A549 treated with AZD9567 at 1 μM for 4 hours (cell line): ENCODE results near the gene INCA1. TPM values are rescaled to one million over a fixed set of nuclear protein-coding genes. Genes with fewer than 3 reads are reported as not detected.

Source experiments
- total RNA-seq: library from RNA; stranded (reverse); fragments of 200-300 nt; extraction: Qiagen RNA extraction; gene quantifications from 5 replicates; pipeline ENCODE4 v1.2.3, GENCODE V29; 2022; ENCODE audit not compliant: insufficient read depth

The INCA1 gene, protein sequence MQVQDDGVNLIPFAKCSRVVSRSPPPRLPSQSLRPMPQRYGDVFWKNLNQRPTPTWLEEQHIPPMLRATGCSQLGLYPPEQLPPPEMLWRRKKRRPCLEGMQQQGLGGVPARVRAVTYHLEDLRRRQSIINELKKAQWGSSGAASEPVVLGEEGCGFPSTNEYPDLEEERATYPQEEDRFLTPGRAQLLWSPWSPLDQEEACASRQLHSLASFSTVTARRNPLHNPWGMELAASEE
- 1.5 to 2.0 TPM (median 1.8 TPM) in 4 of 5 replicates, not detected in the other for total RNA-seq

GRCh38 chr17:4997302-4998026 is at the start of gene INCA1, which contains the start of gene KIF1C:
Gene INCA1, minus strand, starts transcription at chr17:4997522. Its CDS starts 3,085 bp downstream, at chr17:4994437.
Gene KIF1C, plus strand, starts transcription at chr17:4997950. Its CDS starts 2,297 bp downstream, at chr17:5000247.

GRCh38 chr17:5035315-5035714 is 38.0 kb upstream of the INCA1 start, which contains the start of gene SLC52A1:
Gene SLC52A1, minus strand, starts transcription at chr17:5035426. Its CDS starts 820 bp downstream, at chr17:5034606.

GRCh38 chr17:4986951-4987766 is 10.2 kb downstream of the INCA1 start, which contains the start of gene CAMTA2:
Gene CAMTA2, minus strand, starts transcription at chr17:4987675. Its CDS starts 1,453 bp downstream, at chr17:4986222.

GRCh38 chr17:4967539-4968485 is 29.5 kb downstream of the INCA1 start, which contains the start of gene SPAG7:
Gene SPAG7, minus strand, starts transcription at chr17:4967817. Its CDS starts 13 bp downstream, at chr17:4967804.

DNA sequence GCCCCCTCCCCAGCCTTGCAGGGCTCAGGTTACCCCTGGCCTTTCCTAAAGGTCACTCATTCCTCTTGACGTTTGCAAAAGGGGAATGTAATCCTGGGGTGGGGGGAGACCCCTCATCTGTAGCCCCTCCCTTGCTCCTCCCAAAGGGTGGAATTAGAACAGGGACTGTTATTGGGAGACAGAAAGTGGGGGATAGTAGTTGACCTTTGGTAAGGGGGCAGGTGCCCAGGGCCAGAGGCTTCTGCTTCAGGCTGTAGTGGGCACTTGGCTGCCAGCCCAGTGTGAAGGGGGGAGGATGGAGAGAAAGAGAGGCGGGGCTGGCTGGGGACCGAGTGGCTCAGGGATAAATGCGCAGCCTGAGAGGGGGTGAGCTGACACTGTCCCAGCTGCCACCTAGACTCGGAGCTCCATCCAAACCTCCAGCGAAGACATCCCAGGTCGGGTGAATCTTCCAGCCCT is 46.5 kb downstream of the INCA1 start, which contains the start of gene ENO3:
TSS of gene ENO3 (plus strand) at position 374 of the 459 bp plus-strand sequence. CDS start 711 bp downstream, outside the sequence.

GRCh38 chr17:4948166-4948930 is 49.0 kb downstream of the INCA1 start, which contains the start of gene PFN1:
Gene PFN1, minus strand, starts transcription at chr17:4948530. Its CDS starts 136 bp downstream, at chr17:4948394.

DNA sequence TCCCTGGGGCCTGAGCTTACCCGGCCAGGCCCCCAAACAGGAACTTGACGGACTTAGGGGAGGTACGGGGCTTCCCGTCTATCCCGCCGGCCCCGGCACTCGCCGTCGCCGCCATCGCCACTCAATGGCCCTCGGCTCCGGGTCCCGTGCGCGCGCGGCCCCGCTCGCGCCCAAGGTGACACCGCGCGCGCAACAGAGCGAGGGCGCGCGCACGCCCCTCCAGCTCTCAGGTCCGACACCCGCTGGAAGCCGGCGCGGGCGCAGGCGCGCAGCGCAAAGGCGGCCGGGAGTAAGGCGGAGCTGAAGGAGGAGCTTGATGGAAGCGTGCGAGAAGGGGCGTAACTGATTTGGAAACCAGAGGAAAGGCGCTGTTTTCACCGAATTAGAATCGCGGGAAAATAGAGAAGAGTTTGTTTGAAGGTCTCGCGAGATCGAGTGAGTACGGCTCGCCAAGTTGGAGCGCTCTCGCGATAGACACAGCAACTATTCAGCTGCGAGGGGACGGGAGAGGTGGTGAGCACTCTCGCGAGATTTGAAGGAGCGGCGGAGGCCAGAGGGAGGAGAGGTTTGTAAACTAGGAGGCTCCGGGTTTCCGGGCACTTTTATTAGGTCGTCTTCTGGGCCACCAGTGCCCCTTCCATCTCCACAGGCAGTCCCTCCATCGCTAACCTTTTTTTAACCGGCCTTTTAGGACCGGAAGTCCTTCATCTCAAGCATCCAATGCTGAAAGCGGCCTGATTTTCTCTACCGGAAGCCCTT is 57.3 kb downstream of the INCA1 start, which contains the start of the genes RNF167 and SLC25A11:
TSS of gene RNF167 (plus strand) at position 473 of the 759 bp plus-strand sequence. CDS start 642 bp downstream, outside the sequence.
TSS of gene SLC25A11 (minus strand) at position 251 of the 759 bp plus-strand sequence. CDS start at position 115, 136 bp downstream.

Other genes with a start within 250 kb of the INCA1 start
- 0.58 to 0.88 TPM (median 0.65 TPM) in 4 of 5 replicates, not detected in the other for gene TM4SF5, start 225.6 kb downstream of the INCA1 start, total RNA-seq
- gene VMO1, start 211.2 kb downstream of the INCA1 start, total RNA-seq, result 0.85 to 1.4 TPM (median 0.92 TPM) in 4 of 5 replicates, not detected in the other
- 0.13 TPM in 1 of 5 replicates, not detected in the others for gene GLTPD2, start 208.6 kb downstream of the INCA1 start, total RNA-seq
- 404 to 505 TPM (median 496 TPM) in 5 replicates for gene PSMB6, start 201.4 kb downstream of the INCA1 start, total RNA-seq
- 16.4 to 29.9 TPM (median 27.4 TPM) in 5 replicates for gene PLD2, start 190.4 kb downstream of the INCA1 start, total RNA-seq
- gene MINK1, start 164.2 kb downstream of the INCA1 start, total RNA-seq, result 43.4 to 60.9 TPM (median 59.8 TPM) in 5 replicates
- 0.33 to 0.38 TPM (median 0.34 TPM) in 4 of 5 replicates, not detected in the other for gene C17orf107, start 98.0 kb downstream of the INCA1 start, total RNA-seq
- gene CHRNE, start 94.4 kb downstream of the INCA1 start, total RNA-seq, result 0.08 to 0.17 TPM (median 0.09 TPM) in 4 of 5 replicates, not detected in the other
- not detected in 5 replicates for gene GP1BA, start 65.2 kb downstream of the INCA1 start, total RNA-seq
- gene SLC25A11, start 57.5 kb downstream of the INCA1 start, total RNA-seq, result 64.9 to 73.6 TPM (median 71.0 TPM) in 5 replicates
- gene RNF167, start 57.3 kb downstream of the INCA1 start, total RNA-seq, result 92.1 to 135 TPM (median 115 TPM) in 5 replicates
- gene PFN1, start 49.0 kb downstream of the INCA1 start, total RNA-seq, result 1,940 to 2,758 TPM (median 2,664 TPM) in 5 replicates
- 28.4 to 52.6 TPM (median 44.9 TPM) in 5 replicates for gene ENO3, start 46.4 kb downstream of the INCA1 start, total RNA-seq
- 61.2 to 77.6 TPM (median 74.1 TPM) in 5 replicates for gene SPAG7, start 29.7 kb downstream of the INCA1 start, total RNA-seq
- gene CAMTA2, start 9.8 kb downstream of the INCA1 start, total RNA-seq, result 25.4 to 37.2 TPM (median 33.9 TPM) in 5 replicates
- 97.3 to 167 TPM (median 112 TPM) in 5 replicates for gene KIF1C, start 428 bp upstream of the INCA1 start, total RNA-seq
- gene SLC52A1, start 37.9 kb upstream of the INCA1 start, total RNA-seq, result 0.55 to 0.80 TPM (median 0.69 TPM) in 4 of 5 replicates, not detected in the other
- 0.85 to 1.8 TPM (median 1.1 TPM) in 5 replicates for gene ZFP3, start 80.9 kb upstream of the INCA1 start, total RNA-seq
- gene ZNF232, start 114.4 kb upstream of the INCA1 start, total RNA-seq, result 3.3 to 10.3 TPM (median 4.1 TPM) in 5 replicates
- 0.01 to 0.05 TPM (median 0.03 TPM) in 4 of 5 replicates, not detected in the other for gene USP6, start 118.5 kb upstream of the INCA1 start, total RNA-seq
- 1.3 to 1.9 TPM (median 1.4 TPM) in 5 replicates for gene ZNF594, start 194.3 kb upstream of the INCA1 start, total RNA-seq
- gene SCIMP, start 237.3 kb upstream of the INCA1 start, total RNA-seq, result not detected in 5 replicates